B cell (primary cell): ENCODE measurements around the gene PFAS.

Experiments used
- EZH2 ChIP-seq: IDR thresholded peaks from 2 replicates; pipeline ENCODE4 v1.6.1; 2012; ENCODE audit warnings: borderline replicate concordance, low read depth, mild to moderate bottlenecking, moderate library complexity, low read length; ENCODE audit not compliant: insufficient read depth, poor library complexity, severe bottlenecking
- TF ChIP-seq, protein P1 (sequence below): fragments of 200-600 bp; IDR thresholded peaks from one replicate; pipeline ENCODE4 v1.8.0; 2022; ENCODE audit warnings: antibody characterized with exemption, mild to moderate bottlenecking

DNA sequence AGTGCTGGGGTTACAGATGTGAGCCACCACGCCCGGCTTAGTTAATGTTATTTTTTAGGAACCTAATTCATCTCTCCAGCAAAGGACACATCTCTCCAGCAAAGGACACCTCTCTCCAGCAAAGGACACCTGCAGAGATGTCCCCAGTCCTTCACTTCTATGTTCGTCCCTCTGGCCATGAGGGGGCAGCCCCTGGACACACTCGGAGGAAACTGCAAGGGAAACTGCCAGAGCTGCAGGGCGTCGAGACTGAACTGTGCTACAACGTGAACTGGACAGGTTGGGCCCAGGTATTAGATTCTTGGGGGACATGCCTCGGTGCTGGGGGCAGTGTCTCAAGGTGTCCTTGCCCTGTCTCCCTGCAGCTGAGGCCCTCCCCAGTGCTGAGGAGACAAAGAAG lies 4.7 kb downstream of the PFAS start:
- TF ChIP-seq, protein P1, sequence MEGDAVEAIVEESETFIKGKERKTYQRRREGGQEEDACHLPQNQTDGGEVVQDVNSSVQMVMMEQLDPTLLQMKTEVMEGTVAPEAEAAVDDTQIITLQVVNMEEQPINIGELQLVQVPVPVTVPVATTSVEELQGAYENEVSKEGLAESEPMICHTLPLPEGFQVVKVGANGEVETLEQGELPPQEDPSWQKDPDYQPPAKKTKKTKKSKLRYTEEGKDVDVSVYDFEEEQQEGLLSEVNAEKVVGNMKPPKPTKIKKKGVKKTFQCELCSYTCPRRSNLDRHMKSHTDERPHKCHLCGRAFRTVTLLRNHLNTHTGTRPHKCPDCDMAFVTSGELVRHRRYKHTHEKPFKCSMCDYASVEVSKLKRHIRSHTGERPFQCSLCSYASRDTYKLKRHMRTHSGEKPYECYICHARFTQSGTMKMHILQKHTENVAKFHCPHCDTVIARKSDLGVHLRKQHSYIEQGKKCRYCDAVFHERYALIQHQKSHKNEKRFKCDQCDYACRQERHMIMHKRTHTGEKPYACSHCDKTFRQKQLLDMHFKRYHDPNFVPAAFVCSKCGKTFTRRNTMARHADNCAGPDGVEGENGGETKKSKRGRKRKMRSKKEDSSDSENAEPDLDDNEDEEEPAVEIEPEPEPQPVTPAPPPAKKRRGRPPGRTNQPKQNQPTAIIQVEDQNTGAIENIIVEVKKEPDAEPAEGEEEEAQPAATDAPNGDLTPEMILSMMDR, result no peak
- no peak for TF ChIP-seq EZH2
